Measurements from ENCODE around the gene SPATA9. TPM values are rescaled to one million over a fixed set of nuclear protein-coding genes. Genes with fewer than 3 reads are reported as not detected.
A peak's percentile ranks its signal among the peaks of the same experiment; 100 is the strongest.
"Not testable (repeated sequence)": the region's sequence is repeated elsewhere in the genome, so short reads cannot be mapped to it uniquely, and the experiment has no call there.

Gene SPATA9
- total RNA-seq, 6 donors from 2014 or later = 0.23 TPM; not detected in 5

GRCh38 chr5:95634081-95634480 is 48.7 kb downstream of the SPATA9 start:
- no peak overlapping the region for H3K27ac ChIP-seq
- ATAC-seq (ENCODE audit: low FRiP score in 2 of 2) (no peak), DNase-seq (no peak)
- 90 to 92% methylated on average over 3 of the region's 3 CpGs for WGBS, 2 donors
- peaks cover 5 to 10% (median 6%) of the 10 kb centered on the region in 4 donors for H3K4me1 ChIP-seq
- TF ChIP-seq POLR2A (IDR thresholded peaks at IDR 0.05) (no peak), EP300 (IDR thresholded peaks at IDR 0.05) (no peak), POLR2AphosphoS5 (IDR thresholded peaks at IDR 0.05) (no peak)
- TF ChIP-seq, protein P1, sequence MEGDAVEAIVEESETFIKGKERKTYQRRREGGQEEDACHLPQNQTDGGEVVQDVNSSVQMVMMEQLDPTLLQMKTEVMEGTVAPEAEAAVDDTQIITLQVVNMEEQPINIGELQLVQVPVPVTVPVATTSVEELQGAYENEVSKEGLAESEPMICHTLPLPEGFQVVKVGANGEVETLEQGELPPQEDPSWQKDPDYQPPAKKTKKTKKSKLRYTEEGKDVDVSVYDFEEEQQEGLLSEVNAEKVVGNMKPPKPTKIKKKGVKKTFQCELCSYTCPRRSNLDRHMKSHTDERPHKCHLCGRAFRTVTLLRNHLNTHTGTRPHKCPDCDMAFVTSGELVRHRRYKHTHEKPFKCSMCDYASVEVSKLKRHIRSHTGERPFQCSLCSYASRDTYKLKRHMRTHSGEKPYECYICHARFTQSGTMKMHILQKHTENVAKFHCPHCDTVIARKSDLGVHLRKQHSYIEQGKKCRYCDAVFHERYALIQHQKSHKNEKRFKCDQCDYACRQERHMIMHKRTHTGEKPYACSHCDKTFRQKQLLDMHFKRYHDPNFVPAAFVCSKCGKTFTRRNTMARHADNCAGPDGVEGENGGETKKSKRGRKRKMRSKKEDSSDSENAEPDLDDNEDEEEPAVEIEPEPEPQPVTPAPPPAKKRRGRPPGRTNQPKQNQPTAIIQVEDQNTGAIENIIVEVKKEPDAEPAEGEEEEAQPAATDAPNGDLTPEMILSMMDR (IDR thresholded peaks at IDR 0.05) = no peak
- no peaks in the 10 kb centered on the region for H3K36me3 ChIP-seq
- H3K9me3 ChIP-seq = no peaks in the 10 kb centered on the region
- no peak overlapping the region for H3K4me3 ChIP-seq
- no peaks in the 10 kb centered on the region for H3K27me3 ChIP-seq

DNA sequence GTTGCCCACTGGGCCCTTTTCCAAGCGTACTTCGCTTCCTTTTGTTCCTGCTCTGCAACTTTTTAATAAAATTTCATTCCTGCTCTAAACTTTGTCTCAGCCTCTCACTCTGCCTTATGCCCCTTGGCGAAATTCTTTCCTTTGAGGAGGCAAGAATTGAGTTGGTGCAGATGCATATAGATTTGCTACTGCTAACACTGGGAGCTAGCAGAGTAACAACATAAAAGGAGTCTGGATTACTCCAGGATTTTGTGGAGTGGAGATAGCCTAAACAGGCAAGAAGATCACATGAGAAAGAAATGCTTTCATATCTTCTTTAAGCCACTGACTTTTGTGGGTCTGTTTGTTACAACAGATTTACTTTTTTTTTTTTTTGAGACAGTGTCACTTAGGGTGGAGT is 49.1 kb downstream of the SPATA9 start:
- Histone ChIP-seq H3K27me3 (no peaks in the 10 kb centered on the region), H3K4me3 (no peak overlapping the region), H3K9me3 (no peaks in the 10 kb centered on the region), H3K36me3 (no peaks in the 10 kb centered on the region), H3K4me1 (peaks cover 5 to 10% (median 6%) of the 10 kb centered on the region in 4 donors), H3K27ac (no peak overlapping the region)
- WGBS, 2 donors = 98% methylated on average over 3 of the region's 3 CpGs
- DNase-seq (no peak), ATAC-seq (ENCODE audit: low FRiP score in 2 of 2) (no peak)
- TF ChIP-seq POLR2A (IDR thresholded peaks at IDR 0.05) = no peak

- H3K4me1 ChIP-seq = not testable (repeated sequence)
These were observed 49.8 kb downstream of the SPATA9 start for GRCh38 chr5:95632942-95633341.

GRCh38 chr5:95631991-95632675 is 50.7 kb downstream of the SPATA9 start:
- H3K27me3 ChIP-seq = no peaks in the 10 kb centered on the region
- ATAC-seq (ENCODE audit: low FRiP score in 2 of 2) (peak; percentile 59 to 66), DNase-seq (peak in 1 of 2 donors; percentile 41)
- H3K27ac ChIP-seq = peak overlapping the region in 1 of 4 donors; percentile 13
- WGBS, 2 donors = 82 to 83% methylated on average over 4 of the region's 4 CpGs
- no peaks in the 10 kb centered on the region for H3K9me3 ChIP-seq
- H3K36me3 ChIP-seq = no peaks in the 10 kb centered on the region
- TF ChIP-seq POLR2A (IDR thresholded peaks at IDR 0.05) (peak in 1 of 4 donors; percentile 43), EP300 (IDR thresholded peaks at IDR 0.05) (no peak), POLR2AphosphoS5 (IDR thresholded peaks at IDR 0.05) (peak in 1 of 2 donors; percentile 54)
- TF ChIP-seq, protein P1 (IDR thresholded peaks at IDR 0.05) = no peak
- peaks cover 5 to 10% (median 6%) of the 10 kb centered on the region in 4 donors for H3K4me1 ChIP-seq
- H3K4me3 ChIP-seq = no peak overlapping the region

More at GRCh38 chr5:95632942-95633341, 49.8 kb downstream of the SPATA9 start:
- H3K9me3 ChIP-seq; H3K4me3 ChIP-seq; H3K27ac ChIP-seq; DNase-seq; H3K27me3 ChIP-seq; H3K36me3 ChIP-seq; ATAC-seq (ENCODE audit: low FRiP score in 2 of 2): not testable (repeated sequence)
- WGBS, 2 donors = 85 to 89% methylated on average over 2 of the region's 2 CpGs

DNA sequence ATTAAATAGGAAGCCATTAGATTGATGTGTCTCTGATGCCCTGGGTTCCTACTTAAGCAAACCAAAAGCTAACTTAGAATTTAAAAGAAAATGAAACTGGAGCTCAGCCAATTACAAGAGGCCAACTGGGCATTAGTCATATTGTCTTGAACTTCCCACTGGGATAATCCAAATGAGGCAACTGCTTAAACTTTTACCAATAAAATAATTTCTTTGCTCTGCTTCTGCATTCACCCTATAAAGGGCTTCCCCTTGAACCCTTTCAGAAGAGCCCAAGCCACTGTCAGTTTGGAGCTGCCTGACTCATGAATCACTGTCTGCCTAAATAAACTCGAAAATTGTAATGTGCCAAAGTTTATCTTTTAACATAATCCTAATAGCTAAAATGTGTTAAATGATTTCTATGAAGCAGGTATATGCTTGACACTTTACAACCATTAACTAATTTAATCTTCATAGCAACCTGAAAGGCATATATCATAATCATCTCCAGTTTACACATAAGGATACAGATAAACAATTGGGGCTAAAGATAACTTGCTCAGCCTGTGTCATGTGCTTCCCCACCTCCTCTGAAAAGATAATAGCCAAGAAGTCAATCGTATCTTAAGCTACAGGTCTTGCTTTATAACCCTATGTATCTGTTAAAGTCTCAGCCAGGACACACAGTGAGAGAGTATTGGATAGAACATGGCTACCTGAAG is 51.4 kb downstream of the SPATA9 start:
- H3K36me3 ChIP-seq = no peaks in the 10 kb centered on the region
- no peak overlapping the region for H3K4me3 ChIP-seq
- peak overlapping the region in 1 of 4 donors; percentile 13 for H3K27ac ChIP-seq
- no peaks in the 10 kb centered on the region for H3K27me3 ChIP-seq
- DNase-seq (no peak), ATAC-seq (ENCODE audit: low FRiP score in 2 of 2) (peak in 1 of 2 donors; percentile 12)
- 72% methylated on average over 2 of the region's 2 CpGs for WGBS, 2 donors
- H3K4me1 ChIP-seq = peaks cover 5 to 10% (median 6%) of the 10 kb centered on the region in 4 donors
- H3K9me3 ChIP-seq = no peaks in the 10 kb centered on the region
- TF ChIP-seq POLR2AphosphoS5 (IDR thresholded peaks at IDR 0.05) (no peak), POLR2A (IDR thresholded peaks at IDR 0.05) (no peak), EP300 (IDR thresholded peaks at IDR 0.05) (no peak)
- TF ChIP-seq, protein P1 (IDR thresholded peaks at IDR 0.05) = no peak

Measured in upper lobe of left lung (tissue), 6 donors.